Activated T-helper 2 cell treated with anti-CD3 and anti-CD28 coated beads, Interferon-gamma antibody, Interleukin-2, Interleukin-4, amounts not matched to agents 10 μg/mL and 5 μg/mL and 100 μg/mL, durations not matched to agents 14 hours and 24 hours and 36 hours (primary cell): ENCODE data around the gene PLOD2. TPM values are rescaled to one million over a fixed set of nuclear protein-coding genes. Genes with fewer than 3 reads are reported as not detected.

Experiments
- DNase-seq: peaks from one replicate; pipeline ENCODE4 v3.0.0; 2021; ENCODE audit warnings: low spot score
- H3K27ac Mint-ChIP-seq: one replicate; pipeline ENCODE4 v1.8.0; 2021; ENCODE audit warnings: mixed read lengths
- H3K27me3 Mint-ChIP-seq: one replicate; pipeline ENCODE4 v1.8.0; 2021; ENCODE audit warnings: low read depth, mixed read lengths
- H3K36me3 Mint-ChIP-seq: one replicate; pipeline ENCODE4 v1.8.0; 2021; ENCODE audit warnings: low read depth, mixed read lengths
- H3K4me1 Mint-ChIP-seq: one replicate; pipeline ENCODE4 v1.8.0; 2021; ENCODE audit warnings: low read depth, mixed read lengths
- H3K4me3 Mint-ChIP-seq: one replicate; pipeline ENCODE4 v1.8.0; 2021; ENCODE audit warnings: low read depth, mild to moderate bottlenecking, moderate library complexity, mixed read lengths
- H3K9me3 Mint-ChIP-seq: one replicate; pipeline ENCODE4 v1.8.0; 2021; ENCODE audit warnings: mixed read lengths
- intact Hi-C: fragments of 100-400 bp; cut with micrococcal nuclease; formaldehyde crosslinking; loops from one replicate; pipeline ENCODE4 v1.15.1; 2023
- total RNA-seq: library from RNA; stranded (reverse); gene quantifications from 2 replicates; pipeline ENCODE4 v1.2.3, GENCODE V29; 2022

The PLOD2 gene
- total RNA-seq, 1 donor from 2014 or later = 2.2 TPM

DNA sequence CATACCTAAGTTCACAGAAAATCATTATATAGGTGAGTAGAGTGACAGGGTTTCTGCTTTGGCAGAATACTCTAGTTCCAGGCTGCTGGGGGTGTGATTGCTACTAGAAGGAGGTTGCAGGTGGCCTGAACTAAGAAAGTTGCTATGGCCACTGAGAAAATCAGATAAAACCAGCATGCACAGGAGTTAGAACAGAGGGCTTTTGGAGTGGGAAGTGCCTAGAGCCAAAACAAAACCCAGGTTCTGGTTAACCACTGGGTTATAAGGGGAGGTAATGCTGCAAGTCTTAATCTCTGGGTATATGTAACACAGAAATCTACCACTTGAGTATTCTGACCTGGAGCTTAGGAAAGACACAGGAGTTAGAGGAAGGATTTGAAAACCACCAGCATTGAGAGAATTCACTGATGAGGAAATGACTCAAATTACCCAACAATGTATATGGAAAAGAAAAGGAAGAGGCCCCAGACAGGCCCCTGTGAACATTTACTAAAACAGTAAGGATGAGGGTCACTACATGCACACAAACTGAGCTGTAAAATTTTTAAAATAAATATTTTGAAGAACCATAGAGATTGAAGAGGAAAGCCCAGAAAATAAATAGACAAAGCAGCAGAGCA is 60.0 kb downstream of the PLOD2 start:
- Mint-ChIP-seq H3K36me3 (no peaks in the 10 kb centered on the region), H3K27ac (no peak overlapping the region), H3K4me1 (no peaks in the 10 kb centered on the region), H3K9me3 (no peaks in the 10 kb centered on the region), H3K27me3 (no peaks in the 10 kb centered on the region), H3K4me3 (no peak overlapping the region)
- DNase-seq = no peak
- intact Hi-C loops = no loop called here

DNA sequence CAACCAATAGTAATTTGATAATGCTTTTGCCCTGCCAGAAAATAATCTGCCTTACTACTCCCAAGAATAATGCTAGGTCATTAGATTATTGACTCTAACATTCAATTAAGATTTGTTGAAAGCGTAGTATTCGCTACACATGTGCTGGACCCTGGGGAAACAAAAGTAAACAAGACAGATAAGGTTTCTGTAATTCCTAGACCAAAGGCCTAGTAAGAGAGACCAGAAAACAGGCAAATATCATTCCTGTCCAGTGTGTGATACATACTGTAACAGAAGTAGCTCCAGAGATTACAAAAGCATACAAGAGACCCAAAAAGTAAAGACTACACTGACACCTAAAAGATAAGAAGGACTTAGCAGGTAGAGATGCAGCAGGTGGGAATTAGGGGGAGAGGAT is 60.8 kb downstream of the PLOD2 start:
- intact Hi-C loops = no loop called here
- Mint-ChIP-seq H3K4me1 (no peaks in the 10 kb centered on the region), H3K9me3 (no peaks in the 10 kb centered on the region), H3K27me3 (no peaks in the 10 kb centered on the region), H3K27ac (no peak overlapping the region), H3K4me3 (no peak overlapping the region), H3K36me3 (no peaks in the 10 kb centered on the region)
- no peak for DNase-seq

DNA sequence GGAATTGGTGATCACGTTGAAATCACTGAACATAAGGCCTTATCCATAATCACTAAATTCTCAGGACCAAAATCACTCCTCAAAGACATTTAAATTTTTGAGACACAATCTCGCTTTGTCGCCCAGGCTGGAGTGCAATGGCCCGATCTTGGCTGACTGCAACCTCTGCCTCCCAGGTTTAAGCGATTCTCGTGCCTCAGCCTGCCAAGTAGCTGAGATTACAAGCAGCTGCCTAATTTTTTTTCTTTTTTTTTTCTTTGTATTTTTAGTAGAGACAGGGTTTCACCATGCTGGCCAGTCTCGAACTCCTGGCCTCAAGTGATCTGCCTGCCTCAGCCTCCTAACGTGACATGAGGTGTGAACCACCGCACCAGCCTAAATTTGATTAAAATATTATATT is 61.7 kb downstream of the PLOD2 start:
- H3K27ac Mint-ChIP-seq = no peak overlapping the region
- no peaks in the 10 kb centered on the region for H3K36me3 Mint-ChIP-seq
- H3K4me3 Mint-ChIP-seq = no peak overlapping the region
- intact Hi-C loops = no loop called here
- DNase-seq = no peak
- H3K27me3 Mint-ChIP-seq = no peaks in the 10 kb centered on the region
- H3K9me3 Mint-ChIP-seq = no peaks in the 10 kb centered on the region
- no peaks in the 10 kb centered on the region for H3K4me1 Mint-ChIP-seq

DNA sequence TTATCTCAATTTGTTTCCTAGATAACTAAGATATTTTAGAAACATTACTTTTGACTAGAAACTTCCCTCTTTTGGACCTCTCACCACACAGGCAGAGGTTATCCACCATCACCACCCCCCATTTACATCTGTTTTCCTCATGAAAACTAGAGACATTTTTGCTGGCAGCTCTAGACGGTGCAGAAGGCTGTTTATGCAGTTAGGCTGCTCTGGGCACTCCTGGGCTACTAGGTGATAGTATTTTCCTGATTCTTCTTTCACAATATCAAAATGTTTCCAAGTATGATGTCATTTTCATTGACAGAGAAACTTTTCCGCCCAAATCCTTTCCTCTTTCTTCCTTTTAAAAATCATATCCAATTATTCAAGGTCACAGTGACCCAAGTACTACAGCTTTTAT is 67.1 kb downstream of the PLOD2 start:
- Mint-ChIP-seq H3K4me3 (no peak overlapping the region), H3K4me1 (no peaks in the 10 kb centered on the region), H3K36me3 (no peaks in the 10 kb centered on the region), H3K27ac (no peak overlapping the region), H3K27me3 (no peaks in the 10 kb centered on the region), H3K9me3 (no peaks in the 10 kb centered on the region)
- DNase-seq = no peak
- intact Hi-C loops = no loop called here

DNA sequence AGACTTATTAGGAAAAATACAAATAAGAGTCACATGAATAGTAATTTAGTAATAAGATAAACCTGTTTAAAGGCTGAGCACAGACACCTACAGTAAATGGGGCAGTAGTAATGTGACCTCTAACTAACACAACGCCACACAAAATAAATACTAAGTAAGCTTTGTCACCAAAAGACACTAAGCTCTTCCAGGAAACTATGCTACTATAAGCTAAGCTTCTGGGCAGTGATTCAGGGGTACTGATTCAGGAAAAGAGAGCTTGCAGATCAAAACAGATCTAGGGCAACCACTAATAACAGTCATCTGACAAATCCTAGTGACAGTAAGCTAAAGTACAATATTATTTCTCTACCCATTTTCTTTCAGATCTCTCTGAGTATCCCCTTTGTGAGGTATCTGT is 68.8 kb downstream of the PLOD2 start:
- H3K4me3 Mint-ChIP-seq = no peak overlapping the region
- intact Hi-C loops = no loop called here
- no peak for DNase-seq
- no peaks in the 10 kb centered on the region for H3K36me3 Mint-ChIP-seq
- H3K4me1 Mint-ChIP-seq = no peaks in the 10 kb centered on the region
- H3K27ac Mint-ChIP-seq = no peak overlapping the region
- no peaks in the 10 kb centered on the region for H3K9me3 Mint-ChIP-seq
- no peaks in the 10 kb centered on the region for H3K27me3 Mint-ChIP-seq

DNA sequence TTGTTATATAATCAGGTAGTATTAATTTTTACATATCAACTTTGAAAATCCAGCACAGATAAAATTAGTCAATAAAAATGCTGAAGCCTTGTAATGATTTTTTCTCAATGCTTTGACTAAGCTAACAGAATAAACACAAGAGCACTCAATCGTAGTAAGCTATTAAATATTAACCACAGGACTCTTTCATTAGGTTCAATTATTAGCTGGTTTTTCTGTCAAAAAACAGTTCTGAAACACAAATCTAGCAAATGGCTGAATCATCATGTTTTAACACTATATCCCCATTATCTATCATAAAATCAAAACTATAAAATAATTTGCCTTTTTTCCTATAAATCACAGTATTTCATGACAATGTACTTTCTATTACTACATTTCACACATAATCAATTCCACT is 69.6 kb downstream of the PLOD2 start:
- no peak for DNase-seq
- Mint-ChIP-seq H3K9me3 (no peaks in the 10 kb centered on the region), H3K4me1 (no peaks in the 10 kb centered on the region), H3K36me3 (no peaks in the 10 kb centered on the region), H3K27me3 (no peaks in the 10 kb centered on the region), H3K4me3 (no peak overlapping the region), H3K27ac (no peak overlapping the region)
- intact Hi-C loops = no loop called here

DNA sequence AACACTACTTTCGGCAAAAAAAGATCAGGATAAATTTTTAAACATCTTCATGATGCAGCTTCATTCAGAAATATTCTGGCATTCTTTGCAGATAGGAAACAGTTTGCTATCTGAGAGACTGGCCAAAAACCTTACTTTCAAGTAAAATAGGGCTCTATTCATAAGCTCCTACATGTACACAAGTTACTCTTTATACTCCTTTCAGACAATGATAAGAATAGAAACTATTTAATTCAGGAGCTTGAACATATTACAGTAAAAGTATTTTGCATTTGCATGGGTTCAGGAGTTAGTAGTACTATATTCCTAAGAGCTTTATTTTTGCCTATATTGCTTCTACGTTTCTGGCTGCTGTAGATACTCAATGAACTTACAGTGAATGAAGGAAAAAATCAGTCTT is 70.5 kb downstream of the PLOD2 start:
- no peaks in the 10 kb centered on the region for H3K36me3 Mint-ChIP-seq
- no peak overlapping the region for H3K27ac Mint-ChIP-seq
- intact Hi-C loops = no loop called here
- H3K4me1 Mint-ChIP-seq = no peaks in the 10 kb centered on the region
- no peak overlapping the region for H3K4me3 Mint-ChIP-seq
- DNase-seq = no peak
- H3K27me3 Mint-ChIP-seq = no peaks in the 10 kb centered on the region
- no peaks in the 10 kb centered on the region for H3K9me3 Mint-ChIP-seq

DNA sequence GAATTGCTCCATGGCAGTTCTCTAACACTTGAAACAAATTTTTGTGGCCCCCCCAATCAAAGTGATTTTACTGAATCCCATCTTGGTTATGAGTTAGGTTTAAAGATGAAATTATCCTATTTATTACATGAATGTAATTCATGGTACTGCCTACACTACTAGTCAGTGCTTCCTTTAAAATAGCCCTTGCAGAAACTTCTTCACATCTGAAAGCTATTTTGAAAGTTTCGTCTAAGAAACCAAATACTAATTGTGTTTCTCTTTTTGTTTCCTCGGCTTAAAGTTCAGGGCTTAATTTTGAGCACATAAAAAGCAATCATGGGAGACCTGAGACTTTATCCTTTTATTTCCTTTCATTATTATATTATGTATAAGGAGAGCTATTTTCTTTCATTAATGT is 72.1 kb downstream of the PLOD2 start:
- Mint-ChIP-seq H3K4me3 (no peak overlapping the region), H3K27me3 (no peaks in the 10 kb centered on the region), H3K9me3 (no peaks in the 10 kb centered on the region), H3K4me1 (no peaks in the 10 kb centered on the region), H3K36me3 (no peaks in the 10 kb centered on the region), H3K27ac (no peak overlapping the region)
- intact Hi-C loops = no loop called here
- DNase-seq = no peak

DNA sequence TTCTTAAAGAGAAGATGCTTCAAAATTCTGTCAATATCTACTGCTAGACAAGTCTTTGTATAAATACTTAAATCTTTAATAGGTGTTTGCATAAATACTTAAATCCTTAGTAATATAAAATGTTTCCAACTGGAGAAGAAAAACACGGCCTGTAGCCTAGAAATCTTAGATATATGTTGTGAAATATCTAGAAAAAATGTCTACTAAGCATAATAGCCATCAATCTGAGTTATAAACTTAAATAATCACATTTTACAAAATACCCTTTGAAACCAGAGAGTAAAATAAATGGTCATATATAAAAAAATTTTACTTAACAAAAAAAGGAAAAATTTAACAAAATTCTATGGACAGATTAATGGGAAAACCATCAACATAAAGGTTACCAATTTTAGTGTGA is 73.9 kb downstream of the PLOD2 start:
- H3K36me3 Mint-ChIP-seq = no peaks in the 10 kb centered on the region

DNA sequence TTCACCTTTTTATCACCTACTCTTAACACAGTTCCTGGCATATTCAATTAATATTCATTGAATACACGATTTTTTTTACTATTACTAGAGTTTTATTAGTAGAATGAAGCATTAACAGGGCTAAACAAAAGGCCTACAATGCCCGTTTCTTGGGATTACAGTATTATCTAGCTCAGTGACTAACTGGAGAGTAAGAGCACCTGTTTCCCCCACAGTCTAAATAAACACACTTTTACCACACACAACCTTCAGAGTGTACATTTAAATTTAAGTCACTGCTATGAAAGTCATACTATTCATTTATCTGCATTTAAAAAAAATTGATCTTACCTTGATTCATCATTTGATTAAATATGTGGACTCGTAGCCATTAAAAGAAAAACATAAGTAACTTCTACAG is 74.8 kb downstream of the PLOD2 start:
- H3K36me3 Mint-ChIP-seq = no peaks in the 10 kb centered on the region
- no peak for DNase-seq
- no peaks in the 10 kb centered on the region for H3K27me3 Mint-ChIP-seq
- H3K9me3 Mint-ChIP-seq = no peaks in the 10 kb centered on the region
- intact Hi-C loops = no loop called here
- no peak overlapping the region for H3K27ac Mint-ChIP-seq
- H3K4me3 Mint-ChIP-seq = no peak overlapping the region
- no peaks in the 10 kb centered on the region for H3K4me1 Mint-ChIP-seq

More for the DNA sequence above, 73.9 kb downstream of the PLOD2 start:
- Mint-ChIP-seq H3K4me3 (no peak overlapping the region), H3K4me1 (no peaks in the 10 kb centered on the region), H3K9me3 (no peaks in the 10 kb centered on the region), H3K27ac (no peak overlapping the region), H3K27me3 (no peaks in the 10 kb centered on the region)
- intact Hi-C loops = no loop called here
- DNase-seq = no peak

DNA sequence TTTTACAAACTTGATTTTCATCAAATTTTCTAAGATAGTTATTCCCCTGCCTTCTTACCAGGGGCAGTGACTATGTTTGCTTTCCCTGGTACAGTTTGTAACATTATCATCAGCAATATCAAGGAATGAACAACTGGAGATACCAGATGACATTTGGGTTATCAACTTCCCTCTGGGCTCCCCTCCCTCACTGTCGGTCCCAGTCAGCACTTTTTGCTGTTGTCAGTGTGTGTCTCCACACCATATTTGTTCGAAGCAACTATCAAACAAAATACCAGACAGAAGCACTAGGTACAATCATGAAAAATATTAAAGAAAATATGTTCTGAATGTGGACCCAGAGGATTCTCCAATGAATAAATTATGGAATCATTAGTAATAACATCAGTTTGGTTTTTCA is 75.3 kb downstream of the PLOD2 start:
- Mint-ChIP-seq H3K27me3 (no peaks in the 10 kb centered on the region), H3K4me3 (no peak overlapping the region)

DNA sequence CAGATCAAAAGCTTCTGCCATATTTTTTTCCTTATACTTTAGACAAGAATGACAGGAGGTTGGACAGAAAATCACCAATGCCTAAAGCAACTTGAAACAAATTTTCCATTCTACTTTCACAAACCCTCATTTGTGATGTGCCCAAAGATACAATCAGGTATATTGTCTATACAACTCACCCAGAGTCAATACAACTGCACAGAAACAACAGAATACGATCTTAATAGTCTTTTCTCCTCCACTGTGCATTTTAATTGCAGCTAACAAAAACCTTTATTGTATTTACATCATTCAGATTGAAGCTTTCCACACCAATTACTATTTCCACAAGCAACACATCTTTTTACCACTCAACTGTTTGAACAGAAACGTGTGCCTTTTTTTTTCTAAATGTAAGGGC is 80.4 kb downstream of the PLOD2 start:
- Mint-ChIP-seq H3K4me3 (no peak overlapping the region), H3K36me3 (no peaks in the 10 kb centered on the region), H3K4me1 (no peaks in the 10 kb centered on the region), H3K27ac (no peak overlapping the region), H3K9me3 (no peaks in the 10 kb centered on the region), H3K27me3 (no peaks in the 10 kb centered on the region)
- no peak for DNase-seq
- intact Hi-C loops = no loop called here

More for the DNA sequence above, 75.3 kb downstream of the PLOD2 start:
- Mint-ChIP-seq H3K4me1 (no peaks in the 10 kb centered on the region), H3K36me3 (no peaks in the 10 kb centered on the region), H3K27ac (no peak overlapping the region), H3K9me3 (no peaks in the 10 kb centered on the region)
- DNase-seq = no peak
- intact Hi-C loops = no loop called here

DNA sequence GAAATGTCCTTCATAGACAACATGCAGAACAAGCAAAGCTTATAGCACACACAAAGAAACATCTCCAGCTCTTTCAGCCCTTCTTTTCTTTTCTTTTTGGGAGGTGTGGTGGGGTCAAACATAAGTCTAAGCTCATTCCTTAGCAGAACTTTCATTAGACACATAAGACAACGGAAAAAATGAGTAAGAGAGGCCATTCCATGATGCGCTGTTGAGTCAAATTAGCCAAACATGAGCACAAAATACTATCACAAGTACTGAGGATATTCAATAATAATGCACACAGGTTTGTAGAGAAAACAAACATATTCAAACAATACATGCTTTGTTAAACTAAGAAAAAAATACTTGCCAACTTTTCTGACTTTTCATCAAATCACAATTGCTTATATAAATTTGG is 83.0 kb downstream of the PLOD2 start:
- H3K4me3 Mint-ChIP-seq = no peak overlapping the region
- H3K36me3 Mint-ChIP-seq = no peaks in the 10 kb centered on the region
- no peak overlapping the region for H3K27ac Mint-ChIP-seq
- H3K9me3 Mint-ChIP-seq = no peaks in the 10 kb centered on the region
- H3K4me1 Mint-ChIP-seq = no peaks in the 10 kb centered on the region
- H3K27me3 Mint-ChIP-seq = no peaks in the 10 kb centered on the region
- intact Hi-C loops = no loop called here
- DNase-seq = no peak

DNA sequence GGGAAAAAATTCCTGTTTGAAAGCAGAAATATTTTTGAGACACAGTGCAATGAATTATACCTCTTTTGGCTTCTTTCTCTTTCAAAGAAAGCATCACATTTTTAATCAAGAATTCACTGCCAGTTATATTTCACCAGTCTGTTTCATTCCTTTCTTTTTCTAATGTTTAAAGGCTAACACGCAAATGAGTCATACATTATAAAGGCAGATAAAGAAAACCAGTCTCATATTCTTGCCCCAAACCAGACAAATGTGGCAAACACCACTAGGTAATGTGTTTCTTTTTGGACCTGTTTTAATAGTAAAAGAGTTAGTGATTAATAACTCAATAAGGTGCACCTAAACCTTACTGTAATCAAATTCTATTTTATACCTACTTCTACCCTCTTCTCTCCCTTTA is 83.8 kb downstream of the PLOD2 start:
- Mint-ChIP-seq H3K27ac (no peak overlapping the region), H3K27me3 (no peaks in the 10 kb centered on the region), H3K4me3 (no peak overlapping the region), H3K9me3 (no peaks in the 10 kb centered on the region), H3K4me1 (no peaks in the 10 kb centered on the region), H3K36me3 (no peaks in the 10 kb centered on the region)
- intact Hi-C loops = no loop called here
- DNase-seq = no peak
